Esophagus squamous epithelium (tissue), 4 donors: ENCODE measurements around the gene CAPN1.

Source experiments
- CTCF ChIP-seq, 6 experiments: fragments of 450-650 bp in 4 of 6; fragments of 200-600 bp in 2 of 6; sonication (generic) in 2 of 6; IDR thresholded peaks; one replicate each; pipeline ENCODE4 v1.5.1; 2016 to 2019; ENCODE audit warnings: antibody characterized with exemption in 6 of 6, mild to moderate bottlenecking in 4 of 6, moderate library complexity in 4 of 6
- POLR2A ChIP-seq, 4 donors: fragments of 450-650 bp; IDR thresholded peaks; one replicate each; pipeline ENCODE4 v1.6.1; 2017; ENCODE audit warnings: antibody characterized with exemption in 4 of 4, mild to moderate bottlenecking in 4 of 4, moderate library complexity in 3 of 4

GRCh38 chr11:65208785-65209710 is 27.3 kb downstream of the CAPN1 start:
- TF ChIP-seq CTCF (IDR thresholded peaks at IDR 0.05) (no peak), POLR2A (IDR thresholded peaks at IDR 0.05) (no peak)
